Measurements from ENCODE around the gene TIMM22.

Gene TIMM22

GRCh38 chr17:1050246-1050995, 53.5 kb downstream of the TIMM22 start:
- in situ Hi-C loops (cut with MboI; ENCODE audit: low sequenced_read_pairs) = no loop called here
- no peak for DNase-seq (ENCODE audit: low spot score in 2 of 2)
- H3K4me1 ChIP-seq = no peaks in the 10 kb centered on the region
- H3K27me3 ChIP-seq (ENCODE audit: low read depth) = no peaks in the 10 kb centered on the region
- H3K36me3 ChIP-seq (replicated peaks) = no peaks in the 10 kb centered on the region; the same call in 1 of the 2 replicates
- H3K4me3 ChIP-seq = no peak overlapping the region
- H3K9me3 ChIP-seq = no peaks in the 10 kb centered on the region

- Histone ChIP-seq H3K36me3 (replicated peaks) (no peaks in the 10 kb centered on the region; the same call in 1 of the 2 replicates), H3K4me3 (no peak overlapping the region), H3K4me1 (no peaks in the 10 kb centered on the region), H3K27me3 (ENCODE audit: low read depth) (no peaks in the 10 kb centered on the region), H3K9me3 (no peaks in the 10 kb centered on the region)
- in situ Hi-C loops (cut with MboI; ENCODE audit: low sequenced_read_pairs) = no loop called here
- DNase-seq (ENCODE audit: low spot score in 2 of 2) = no peak
Measured at GRCh38 chr17:1050996-1051925, 54.3 kb downstream of the TIMM22 start.

All from HAP-1 (cell line).